GM06990 (cell line): ENCODE data around the gene DAPL1.
"Not testable (repeated sequence)": the region's sequence is repeated elsewhere in the genome, so short reads cannot be mapped to it uniquely, and the experiment has no call there.

Experiments
- DNase-seq: peaks from one replicate; pipeline ENCODE4 v3.0.0-alpha.2; 2011; ENCODE audit not compliant: insufficient read length; ENCODE audit errors: extremely low read depth
- H3K27me3 ChIP-seq: replicated peaks from 2 replicates; pipeline ENCODE4 v1.6.0; 2011; ENCODE audit warnings: low read length; ENCODE audit not compliant: control insufficient read depth, insufficient read depth
- H3K36me3 ChIP-seq: 2 replicates; pipeline ENCODE4 v1.5.1; 2011; ENCODE audit warnings: low read length; ENCODE audit not compliant: control insufficient read depth, insufficient read depth
- H3K4me3 ChIP-seq: replicated peaks from 2 replicates; pipeline ENCODE4 v1.5.1; 2011; ENCODE audit warnings: low read depth, mild to moderate bottlenecking, control low read depth, low read length
- CTCF ChIP-seq: IDR thresholded peaks from 2 replicates; pipeline ENCODE4 v1.5.1; 2011; ENCODE audit warnings: low read length, control low read depth, mild to moderate bottlenecking, inconsistent platforms; ENCODE audit not compliant: insufficient read depth, poor library complexity, severe bottlenecking

The DAPL1 gene

DNA sequence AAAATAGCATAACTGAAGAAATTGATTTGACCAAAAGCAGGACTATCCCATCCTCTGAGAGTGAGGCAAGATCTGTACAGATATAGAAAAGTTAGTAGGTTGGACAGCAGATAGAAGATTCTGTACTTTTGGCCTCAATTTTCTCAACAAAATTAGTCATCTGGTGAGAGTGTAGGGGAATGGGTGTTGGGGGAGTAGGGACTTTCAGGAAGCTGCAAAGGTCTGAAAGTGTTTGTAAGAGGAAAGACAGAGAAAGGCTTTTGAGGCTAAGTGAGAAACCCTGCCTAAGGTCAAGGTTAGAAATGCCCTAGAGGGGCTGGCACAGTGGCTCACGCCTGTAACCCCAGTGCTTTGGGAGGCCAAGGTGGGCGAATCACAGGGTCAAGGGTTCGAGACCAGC lies 40.3 kb downstream of the DAPL1 start:
- Histone ChIP-seq H3K36me3 (no peaks in the 10 kb centered on the region), H3K27me3 (no peaks in the 10 kb centered on the region), H3K4me3 (no peak overlapping the region)
- TF ChIP-seq CTCF, result no peak
- no peak for DNase-seq

GRCh38 chr2:158837645-158838044 lies 42.5 kb downstream of the DAPL1 start:
- Histone ChIP-seq H3K4me3 (no peak overlapping the region), H3K27me3 (no peaks in the 10 kb centered on the region), H3K36me3 (no peaks in the 10 kb centered on the region)
- no peak for TF ChIP-seq CTCF
- DNase-seq, result no peak

DNA sequence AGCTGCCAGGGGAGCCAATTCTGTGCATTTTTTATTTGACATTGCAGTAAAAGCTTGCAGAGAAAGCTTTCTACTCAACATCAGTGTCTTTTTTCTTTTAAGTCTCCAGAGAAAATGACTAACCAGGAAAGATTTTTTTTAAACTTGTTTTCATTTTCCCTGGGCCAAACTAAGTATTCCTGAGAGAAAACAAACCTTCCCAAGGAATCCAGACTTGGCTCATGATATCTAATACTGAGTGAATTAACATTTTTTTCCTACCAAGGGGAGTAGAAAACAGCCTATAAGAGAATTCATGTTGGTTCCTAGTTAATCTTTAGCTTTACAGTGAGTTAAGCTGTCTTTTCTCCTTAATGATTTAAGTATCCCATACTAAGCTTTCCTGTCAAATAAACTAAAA lies 46.7 kb downstream of the DAPL1 start:
- H3K4me3 ChIP-seq, result no peak overlapping the region
- no peaks in the 10 kb centered on the region for H3K36me3 ChIP-seq
- no peak for TF ChIP-seq CTCF
- no peaks in the 10 kb centered on the region; the same call in 1 of the 2 replicates for H3K27me3 ChIP-seq
- DNase-seq, result no peak

DNA sequence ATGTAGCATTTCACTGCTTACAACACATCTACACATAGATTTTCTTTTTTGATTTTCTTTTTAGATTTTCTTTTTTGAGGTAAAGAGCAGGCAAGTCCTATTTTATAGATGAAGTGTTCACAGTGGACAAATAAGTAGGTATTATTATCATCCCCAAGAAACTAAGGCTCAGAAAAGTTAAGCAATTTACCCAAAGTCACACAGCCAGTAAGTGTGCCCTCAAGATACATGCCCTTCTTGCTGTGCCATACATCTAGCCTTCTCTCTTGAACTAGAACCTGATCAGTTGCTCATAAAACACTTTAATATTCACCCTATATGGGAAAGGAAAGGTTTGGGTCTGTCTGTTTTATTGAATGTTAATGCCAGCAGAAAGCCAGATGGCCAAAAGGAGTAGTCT lies 50.3 kb downstream of the DAPL1 start:
- DNase-seq, result no peak
- Histone ChIP-seq H3K27me3 (no peaks in the 10 kb centered on the region; the same call in 1 of the 2 replicates), H3K4me3 (no peak overlapping the region), H3K36me3 (no peaks in the 10 kb centered on the region)
- no peak for TF ChIP-seq CTCF

DNA sequence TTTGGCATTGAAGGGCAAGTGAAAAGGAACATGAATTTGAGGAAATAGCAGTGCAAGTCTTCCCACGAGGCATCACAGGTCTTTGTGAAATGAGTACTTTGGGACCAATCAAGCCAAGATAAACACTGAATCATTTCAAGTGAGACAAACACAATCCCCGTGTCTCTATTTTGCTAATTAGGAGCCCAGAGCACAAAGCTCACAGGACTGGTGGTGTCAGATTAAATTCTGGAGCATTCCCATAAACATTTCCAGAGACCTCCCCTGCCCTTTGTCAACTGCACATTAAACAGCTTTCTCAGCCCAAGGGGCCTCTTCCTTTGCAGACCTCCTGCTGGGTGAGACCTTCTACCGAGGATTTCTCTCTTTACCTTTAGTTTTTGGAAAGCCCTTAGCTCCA lies 50.7 kb downstream of the DAPL1 start:
- H3K27me3 ChIP-seq, result no peaks in the 10 kb centered on the region; the same call in 1 of the 2 replicates
- H3K4me3 ChIP-seq, result no peak overlapping the region
- no peak for DNase-seq
- no peaks in the 10 kb centered on the region for H3K36me3 ChIP-seq
- TF ChIP-seq CTCF, result no peak

DNA sequence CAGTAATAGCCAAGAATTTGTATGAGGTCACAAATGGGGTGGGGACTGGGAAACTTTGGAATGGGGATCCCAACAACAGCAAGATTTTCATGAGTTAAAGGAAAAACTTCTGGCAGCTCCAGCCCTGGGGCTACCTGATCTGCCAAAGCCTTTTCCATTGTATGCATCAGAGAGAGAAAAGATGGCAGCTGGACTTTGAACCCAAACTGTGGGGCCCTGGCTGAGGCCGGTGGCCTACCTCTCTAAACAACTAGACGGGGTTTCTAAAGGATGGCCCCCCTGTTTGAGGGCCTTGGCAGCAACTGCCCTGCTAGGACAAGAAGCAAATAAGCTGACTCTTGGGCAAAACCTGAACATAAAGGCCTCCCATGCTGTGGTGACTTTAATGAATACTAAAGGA lies 52.4 kb downstream of the DAPL1 start:
- DNase-seq, H3K36me3 ChIP-seq: not testable (repeated sequence)

GRCh38 chr2:158848031-158848970 lies 53.2 kb downstream of the DAPL1 start:
- H3K4me3 ChIP-seq, DNase-seq, H3K36me3 ChIP-seq, H3K27me3 ChIP-seq: not testable (repeated sequence)

More for the DNA sequence above, 52.4 kb downstream of the DAPL1 start:
- H3K27me3 ChIP-seq, H3K4me3 ChIP-seq: not testable (repeated sequence)

DNA sequence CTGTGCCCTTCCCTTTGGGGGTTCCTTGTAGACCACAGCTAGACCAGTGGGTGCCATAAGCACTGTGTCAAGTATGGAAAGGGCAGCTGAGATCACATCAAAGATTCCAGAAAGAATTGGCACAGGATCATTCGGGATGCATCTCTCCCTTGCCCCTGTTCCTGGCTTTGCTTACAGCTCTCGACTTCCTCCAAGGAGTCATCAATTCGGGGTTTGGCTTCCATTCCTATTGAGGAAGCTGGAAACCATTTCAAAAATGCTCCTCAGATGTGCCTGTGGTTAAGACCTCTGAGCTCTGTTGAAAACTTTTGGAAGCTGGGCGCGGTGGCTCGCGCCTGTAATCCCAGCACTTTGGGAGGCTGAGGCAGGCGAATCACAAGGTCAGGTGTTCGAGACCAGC lies 65.1 kb downstream of the DAPL1 start:
- not testable (repeated sequence) for H3K27me3 ChIP-seq, H3K4me3 ChIP-seq, H3K36me3 ChIP-seq, DNase-seq

DNA sequence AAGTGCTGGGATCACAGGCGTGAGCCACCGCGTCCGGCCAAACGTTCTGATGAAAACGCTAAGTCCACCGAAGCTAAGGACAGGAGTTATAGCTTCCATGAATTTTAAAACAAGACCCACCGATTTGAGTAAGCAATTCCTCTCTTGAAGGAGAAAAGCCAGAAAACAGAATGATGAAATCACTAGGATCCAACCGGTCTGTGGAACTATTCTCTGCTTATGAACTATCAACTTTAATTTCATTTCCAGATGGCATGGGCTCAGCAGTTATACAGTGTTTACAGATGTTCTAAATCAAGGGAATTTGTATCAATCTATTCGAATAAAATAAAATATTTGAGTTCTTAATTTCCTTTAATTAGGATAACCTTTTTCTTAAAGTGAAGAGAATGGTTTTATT lies 66.5 kb downstream of the DAPL1 start:
- not testable (repeated sequence) for DNase-seq, H3K4me3 ChIP-seq, H3K36me3 ChIP-seq, H3K27me3 ChIP-seq
